ENCODE measurements around the gene HSD17B13.

The HSD17B13 gene

GRCh38 chr4:87339440-87339839 is 16.8 kb upstream of the HSD17B13 start:
- DNase-seq (ENCODE audit: low read depth): no peak
- TF ChIP-seq CTCF (conservative IDR thresholded peaks at IDR 0.05; ENCODE audit: low read depth, low read length): no peak
- no peak overlapping the region for H3K4me3 ChIP-seq (ENCODE audit: low read length)

GRCh38 chr4:87337361-87337760 is 14.7 kb upstream of the HSD17B13 start:
- no peak overlapping the region for H3K4me3 ChIP-seq (ENCODE audit: low read length)
- no peak for DNase-seq (ENCODE audit: low read depth)
- TF ChIP-seq CTCF (conservative IDR thresholded peaks at IDR 0.05; ENCODE audit: low read depth, low read length): no peak

- no peak overlapping the region for H3K4me3 ChIP-seq (ENCODE audit: low read length)
- TF ChIP-seq CTCF (conservative IDR thresholded peaks at IDR 0.05; ENCODE audit: low read depth, low read length): no peak
- DNase-seq (ENCODE audit: low read depth): no peak
Measured at GRCh38 chr4:87333267-87333666, 10.6 kb upstream of the HSD17B13 start.

- TF ChIP-seq CTCF (conservative IDR thresholded peaks at IDR 0.05; ENCODE audit: low read depth, low read length): no peak
- no peak overlapping the region for H3K4me3 ChIP-seq (ENCODE audit: low read length)
- no peak for DNase-seq (ENCODE audit: low read depth)
Measured at GRCh38 chr4:87330761-87331160, 8.1 kb upstream of the HSD17B13 start.

- no peak for DNase-seq (ENCODE audit: low read depth)
- no peak overlapping the region for H3K4me3 ChIP-seq (ENCODE audit: low read length)
- TF ChIP-seq CTCF (conservative IDR thresholded peaks at IDR 0.05; ENCODE audit: low read depth, low read length): no peak
Measured at GRCh38 chr4:87327136-87327535, 4.5 kb upstream of the HSD17B13 start.

GRCh38 chr4:87326460-87326859 is 3.8 kb upstream of the HSD17B13 start:
- no peak for DNase-seq (ENCODE audit: low read depth)
- no peak overlapping the region for H3K4me3 ChIP-seq (ENCODE audit: low read length)
- TF ChIP-seq CTCF (conservative IDR thresholded peaks at IDR 0.05; ENCODE audit: low read depth, low read length): no peak

- H3K4me3 ChIP-seq (ENCODE audit: low read length): no peak overlapping the region
- no peak for DNase-seq (ENCODE audit: low read depth)
- TF ChIP-seq CTCF (conservative IDR thresholded peaks at IDR 0.05; ENCODE audit: low read depth, low read length): no peak
Measured at GRCh38 chr4:87321888-87322287, 794 bp downstream of the HSD17B13 start.
